Dendritic cell treated with granulocyte-macrophage colony-stimulating factor and Interleukin-4, amounts not matched to agents 40 ng/mL and 50 ng/mL, for 4 days (primary cell): ENCODE data around the gene ZNF44.
"Not testable (repeated sequence)": the region's sequence is repeated elsewhere in the genome, so short reads cannot be mapped to it uniquely, and the experiment has no call there.

Experiments
- H3K27ac Mint-ChIP-seq: one replicate; pipeline ENCODE4 v1.8.0; 2022; ENCODE audit warnings: mild to moderate bottlenecking, mixed read lengths
- H3K27me3 Mint-ChIP-seq: one replicate; pipeline ENCODE4 v1.8.0; 2022; ENCODE audit warnings: mild to moderate bottlenecking, mixed read lengths
- H3K36me3 Mint-ChIP-seq: one replicate; pipeline ENCODE4 v1.8.0; 2022; ENCODE audit warnings: low read depth, mixed read lengths
- H3K4me1 Mint-ChIP-seq: one replicate; pipeline ENCODE4 v1.8.0; 2022; ENCODE audit warnings: low read depth, mixed read lengths
- H3K4me3 Mint-ChIP-seq: one replicate; pipeline ENCODE4 v1.8.0; 2022; ENCODE audit warnings: mild to moderate bottlenecking, moderate library complexity, mixed read lengths
- H3K9me3 Mint-ChIP-seq: one replicate; pipeline ENCODE4 v1.8.0; 2022; ENCODE audit warnings: mixed read lengths
- intact Hi-C: fragments of 100-400 bp; cut with micrococcal nuclease; formaldehyde crosslinking; loops from one replicate; pipeline ENCODE4 v1.15.0; 2022

ZNF44 gene

GRCh38 chr19:12294249-12295158 lies at the start of gene ZNF44:
Gene ZNF44, minus strand, starts transcription at chr19:12294883. Its CDS starts 189 bp downstream, at chr19:12294694.
- intact Hi-C loops = loop anchor here (1.0 to 5.0 kb wide), 4 partner anchors 38 to 146 kb away; partner anchors contain the start of genes ZNF136, ZNF442, ZNF443 and ZNF563
- Mint-ChIP-seq H3K36me3 (peaks cover 32% of the 10 kb centered on the region), H3K9me3 (no peaks in the 10 kb centered on the region), H3K4me1 (peaks cover 26% of the 10 kb centered on the region), H3K4me3 (peak within 1 kb of the TSS; percentile 100), H3K27me3 (peaks cover 5% of the 10 kb centered on the region), H3K27ac (peak within 1 kb of the TSS; percentile 92)

- Mint-ChIP-seq H3K9me3 (no peaks in the 10 kb centered on the region), H3K4me1 (peaks cover 26% of the 10 kb centered on the region), H3K27me3 (no peaks in the 10 kb centered on the region), H3K4me3 (peak within 1 kb of the TSS; percentile 98), H3K36me3 (peaks cover 12% of the 10 kb centered on the region), H3K27ac (peak within 1 kb of the TSS; percentile 96)
- intact Hi-C loops = loop anchor here (1.0 to 5.0 kb wide), 3 partner anchors 32 to 67 kb away; partner anchors contain the start of genes ZNF44, ZNF442 and ZNF799
These were observed 38.8 kb upstream of the ZNF44 start, which contains the start of gene ZNF563 for GRCh38 chr19:12333162-12334159. Gene ZNF563, minus strand, starts transcription at chr19:12333633. Its CDS starts 151 bp downstream, at chr19:12333482.

- Mint-ChIP-seq H3K27ac (peak overlapping the region; percentile 96), H3K4me3 (peak overlapping the region; percentile 57), H3K36me3 (peaks cover 16% of the 10 kb centered on the region), H3K4me1 (peaks cover 26% of the 10 kb centered on the region), H3K27me3 (no peaks in the 10 kb centered on the region), H3K9me3 (peaks cover 8% of the 10 kb centered on the region)
- intact Hi-C loops = loop anchor here (5.0 kb wide), 1 partner anchor 39 kb away; the partner anchor contains the start of gene ZNF44
These were observed 36.7 kb upstream of the ZNF44 start for GRCh38 chr19:12331211-12331941.

- Mint-ChIP-seq H3K27ac (no peak overlapping the region), H3K9me3 (peaks cover 19% of the 10 kb centered on the region), H3K36me3 (peaks cover 23% of the 10 kb centered on the region), H3K4me3 (no peak overlapping the region), H3K4me1 (peaks cover 26% of the 10 kb centered on the region), H3K27me3 (no peaks in the 10 kb centered on the region)
- intact Hi-C loops = loop anchor here (5.0 kb wide), 1 partner anchor 38 kb away; the partner anchor contains the start of gene ZNF44
These were observed 35.7 kb upstream of the ZNF44 start for GRCh38 chr19:12330340-12330739.

GRCh38 chr19:12325690-12326089 lies 31.0 kb upstream of the ZNF44 start:
- intact Hi-C loops = no loop called here
- H3K4me3 Mint-ChIP-seq = no peak overlapping the region
- H3K27ac Mint-ChIP-seq = no peak overlapping the region
- no peaks in the 10 kb centered on the region for H3K4me1 Mint-ChIP-seq
- H3K36me3 Mint-ChIP-seq = peaks cover 58% of the 10 kb centered on the region
- no peaks in the 10 kb centered on the region for H3K27me3 Mint-ChIP-seq
- H3K9me3 Mint-ChIP-seq = peaks cover 48% of the 10 kb centered on the region

- H3K4me3 Mint-ChIP-seq = no peak overlapping the region
- intact Hi-C loops = no loop called here
- peaks cover 83% of the 10 kb centered on the region for H3K9me3 Mint-ChIP-seq
- H3K36me3 Mint-ChIP-seq = peaks cover 74% of the 10 kb centered on the region
- no peaks in the 10 kb centered on the region for H3K4me1 Mint-ChIP-seq
- H3K27me3 Mint-ChIP-seq = no peaks in the 10 kb centered on the region
- no peak overlapping the region for H3K27ac Mint-ChIP-seq
These were observed 24.2 kb upstream of the ZNF44 start for GRCh38 chr19:12318782-12319413.

- Mint-ChIP-seq H3K36me3 (peaks cover 30% of the 10 kb centered on the region), H3K9me3 (peaks cover 59% of the 10 kb centered on the region), H3K4me3 (no peak overlapping the region), H3K27ac (no peak overlapping the region), H3K27me3 (no peaks in the 10 kb centered on the region), H3K4me1 (no peaks in the 10 kb centered on the region)
- intact Hi-C loops = no loop called here
These were observed 19.9 kb upstream of the ZNF44 start for GRCh38 chr19:12314553-12314952.

GRCh38 chr19:12308891-12309290 lies 14.2 kb upstream of the ZNF44 start:
- H3K4me1 Mint-ChIP-seq, H3K36me3 Mint-ChIP-seq, intact Hi-C loops, H3K4me3 Mint-ChIP-seq, H3K27ac Mint-ChIP-seq, H3K27me3 Mint-ChIP-seq: not testable (repeated sequence)
- H3K9me3 Mint-ChIP-seq = peaks cover 37% of the 10 kb centered on the region

- H3K36me3 Mint-ChIP-seq = peaks cover 25% of the 10 kb centered on the region
- peaks cover 5% of the 10 kb centered on the region for H3K27me3 Mint-ChIP-seq
- peak overlapping the region; percentile 92 for H3K27ac Mint-ChIP-seq
- H3K4me1 Mint-ChIP-seq = peaks cover 21% of the 10 kb centered on the region
- intact Hi-C loops = loop anchor here (2.0 kb wide), 2 partner anchors 132 to 146 kb away; partner anchors contain the start of genes ZNF136 and ZNF443
- H3K9me3 Mint-ChIP-seq = no peaks in the 10 kb centered on the region
- peak overlapping the region; percentile 100 for H3K4me3 Mint-ChIP-seq
These were observed 508 bp upstream of the ZNF44 start for GRCh38 chr19:12295191-12295590.

- Mint-ChIP-seq H3K4me1 (peaks cover 33% of the 10 kb centered on the region), H3K27ac (peak overlapping the region; percentile 92), H3K4me3 (peak overlapping the region; percentile 100), H3K27me3 (peaks cover 5% of the 10 kb centered on the region), H3K36me3 (peaks cover 39% of the 10 kb centered on the region), H3K9me3 (no peaks in the 10 kb centered on the region)
- intact Hi-C loops = loop anchor here (1.0 to 5.0 kb wide), 4 partner anchors 38 to 147 kb away; partner anchors contain the start of genes ZNF136, ZNF442, ZNF443 and ZNF563
These were observed 870 bp downstream of the ZNF44 start for GRCh38 chr19:12293777-12294248.

GRCh38 chr19:12289790-12290065 lies 5.0 kb downstream of the ZNF44 start:
- H3K9me3 Mint-ChIP-seq = peaks cover 19% of the 10 kb centered on the region
- H3K27ac Mint-ChIP-seq = no peak overlapping the region
- H3K27me3 Mint-ChIP-seq = no peaks in the 10 kb centered on the region
- peaks cover 73% of the 10 kb centered on the region for H3K36me3 Mint-ChIP-seq
- peaks cover 30% of the 10 kb centered on the region for H3K4me1 Mint-ChIP-seq
- intact Hi-C loops = loop anchor here (5.0 kb wide), 1 partner anchor 43 kb away; the partner anchor contains the start of gene ZNF563
- H3K4me3 Mint-ChIP-seq = no peak overlapping the region

GRCh38 chr19:12287958-12288500 lies 6.7 kb downstream of the ZNF44 start:
- intact Hi-C loops = no loop called here
- Mint-ChIP-seq H3K4me3 (no peak overlapping the region), H3K27me3 (no peaks in the 10 kb centered on the region), H3K9me3 (peaks cover 31% of the 10 kb centered on the region), H3K4me1 (peaks cover 19% of the 10 kb centered on the region), H3K27ac (no peak overlapping the region), H3K36me3 (peaks cover 73% of the 10 kb centered on the region)
